ENCODE data around the gene TRMT10B. TPM values are rescaled to one million over a fixed set of nuclear protein-coding genes. Genes with fewer than 3 reads are reported as not detected.
"Not testable (repeated sequence)": the region's sequence is repeated elsewhere in the genome, so short reads cannot be mapped to it uniquely, and the experiment has no call there.

TRMT10B gene
- total and polyA plus RNA-seq, 7 donors: 1.3 to 7.2 (median 2.9) TPM

DNA sequence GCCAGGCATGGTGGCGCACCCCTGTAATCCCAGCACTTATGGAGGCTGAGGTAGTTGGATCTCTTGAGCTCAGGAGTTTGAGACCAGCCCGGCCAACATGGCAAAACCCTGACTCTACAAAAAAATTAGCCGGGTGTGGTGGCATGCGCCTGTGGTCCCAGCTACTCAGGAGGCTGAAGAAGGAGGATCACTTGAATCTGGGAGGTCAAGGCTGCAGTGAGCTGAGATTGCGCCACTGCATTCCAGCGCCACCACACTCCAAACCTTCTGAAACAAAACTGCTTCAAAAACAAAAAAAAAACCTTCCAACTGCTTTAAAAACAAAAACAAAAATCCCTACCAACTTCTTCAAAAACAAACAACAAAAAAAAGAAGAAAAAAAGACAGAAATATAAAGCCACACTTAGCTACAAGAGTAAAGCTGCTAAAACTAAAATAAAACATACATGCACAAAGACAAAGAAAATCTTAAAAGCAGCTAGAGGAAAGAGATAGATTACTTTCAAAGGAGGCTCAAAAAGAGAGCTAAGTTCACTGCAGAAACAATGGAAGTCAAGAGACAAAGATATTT lies 58.4 kb downstream of the TRMT10B start:
- intact Hi-C loops (cut with DNase I): loop anchor here in 1 of 2 donors (5.0 kb wide), 1 partner anchor 55 kb away; no protein-coding TSS in a partner anchor
- Histone ChIP-seq H3K4me3 (no peak overlapping the region), H3K36me3 (ENCODE audit: insufficient read depth in 1 of 2, low read depth in 1 of 2) (peaks cover 0 to 10% of the 10 kb centered on the region in 2 donors), H3K27me3 (ENCODE audit: insufficient read depth in 3 of 3, low read length in 2 of 3) (no peaks in the 10 kb centered on the region), H3K4me1 (no peaks in the 10 kb centered on the region), H3K9me3 (no peaks in the 10 kb centered on the region), H3K27ac (no peak overlapping the region)
- TF ChIP-seq, protein P1, sequence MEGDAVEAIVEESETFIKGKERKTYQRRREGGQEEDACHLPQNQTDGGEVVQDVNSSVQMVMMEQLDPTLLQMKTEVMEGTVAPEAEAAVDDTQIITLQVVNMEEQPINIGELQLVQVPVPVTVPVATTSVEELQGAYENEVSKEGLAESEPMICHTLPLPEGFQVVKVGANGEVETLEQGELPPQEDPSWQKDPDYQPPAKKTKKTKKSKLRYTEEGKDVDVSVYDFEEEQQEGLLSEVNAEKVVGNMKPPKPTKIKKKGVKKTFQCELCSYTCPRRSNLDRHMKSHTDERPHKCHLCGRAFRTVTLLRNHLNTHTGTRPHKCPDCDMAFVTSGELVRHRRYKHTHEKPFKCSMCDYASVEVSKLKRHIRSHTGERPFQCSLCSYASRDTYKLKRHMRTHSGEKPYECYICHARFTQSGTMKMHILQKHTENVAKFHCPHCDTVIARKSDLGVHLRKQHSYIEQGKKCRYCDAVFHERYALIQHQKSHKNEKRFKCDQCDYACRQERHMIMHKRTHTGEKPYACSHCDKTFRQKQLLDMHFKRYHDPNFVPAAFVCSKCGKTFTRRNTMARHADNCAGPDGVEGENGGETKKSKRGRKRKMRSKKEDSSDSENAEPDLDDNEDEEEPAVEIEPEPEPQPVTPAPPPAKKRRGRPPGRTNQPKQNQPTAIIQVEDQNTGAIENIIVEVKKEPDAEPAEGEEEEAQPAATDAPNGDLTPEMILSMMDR (IDR thresholded peaks at IDR 0.05): no peak
- no peak for ATAC-seq
- 96 to 98% (median 97%) methylated on average over 6 of the region's 6 CpGs for WGBS, 3 donors
- DNase-seq: no peak

DNA sequence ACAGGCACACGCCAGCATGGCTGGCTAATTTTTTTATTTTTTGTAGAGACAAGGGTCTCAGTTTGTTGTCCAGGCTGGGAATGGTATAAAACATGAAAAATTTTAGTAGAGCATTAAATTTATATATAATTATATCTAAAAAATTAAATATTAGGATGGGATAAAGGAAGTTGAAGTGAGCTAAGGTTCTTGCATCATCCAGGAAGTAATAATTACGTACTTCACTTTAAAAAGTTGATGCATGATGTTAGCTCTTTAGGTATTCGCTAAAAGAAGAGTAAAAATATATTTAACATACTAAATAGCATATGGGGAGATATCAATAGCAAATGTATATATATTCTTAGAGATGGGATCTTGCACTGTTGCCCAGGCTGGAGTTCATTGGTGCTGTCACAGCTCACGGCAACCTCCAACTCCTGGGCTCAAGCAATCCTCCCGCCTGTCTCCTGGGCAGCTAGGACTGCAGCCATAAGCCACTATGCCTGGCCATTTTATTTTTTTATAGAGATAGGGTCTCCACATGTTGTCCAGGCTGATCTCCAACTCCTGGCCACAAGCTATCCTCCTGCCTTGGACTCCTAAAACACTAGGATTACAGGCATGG lies 59.3 kb downstream of the TRMT10B start:
- 93 to 95% (median 94%) methylated on average over 5 of the region's 5 CpGs for WGBS, 3 donors

DNA sequence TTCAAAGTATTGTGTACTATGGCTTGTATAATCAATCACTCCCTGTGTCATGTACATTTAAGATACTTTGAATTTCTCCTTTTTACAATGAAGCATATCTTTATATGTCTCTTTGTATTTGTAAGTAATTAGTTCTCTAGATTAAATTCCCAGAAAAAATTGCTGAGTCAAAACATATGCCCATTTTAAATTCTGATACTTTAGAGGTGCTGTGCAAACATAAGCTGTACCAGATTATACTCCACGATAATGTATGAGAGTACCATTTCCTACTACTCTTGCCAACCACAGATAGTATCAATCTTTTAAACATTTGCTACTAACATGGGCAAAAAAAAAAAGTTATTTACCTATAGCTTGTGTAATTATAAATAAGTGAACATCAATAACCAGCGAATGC lies 65.2 kb downstream of the TRMT10B start:
- Histone ChIP-seq H3K36me3 (ENCODE audit: insufficient read depth in 1 of 2, low read depth in 1 of 2) (peaks cover 0 to 38% of the 10 kb centered on the region in 2 donors), H3K27ac (no peak overlapping the region), H3K27me3 (ENCODE audit: insufficient read depth in 3 of 3, low read length in 2 of 3) (no peaks in the 10 kb centered on the region), H3K4me1 (no peaks in the 10 kb centered on the region), H3K4me3 (no peak overlapping the region), H3K9me3 (no peaks in the 10 kb centered on the region)
- TF ChIP-seq, protein P1 (IDR thresholded peaks at IDR 0.05): no peak
- intact Hi-C loops (cut with DNase I): no loop called here
- no peak for DNase-seq
- whole genome bisulfite sequencing, 3 donors: 90 to 96% (median 91%) methylated on average over 2 of the region's 2 CpGs
- no peak for ATAC-seq

More for the DNA sequence above, 59.3 kb downstream of the TRMT10B start:
- ATAC-seq: no peak
- DNase-seq: no peak
- H3K27ac ChIP-seq: no peak overlapping the region
- H3K36me3 ChIP-seq (ENCODE audit: insufficient read depth in 1 of 2, low read depth in 1 of 2): peaks cover 0 to 7% of the 10 kb centered on the region in 2 donors
- H3K9me3 ChIP-seq: no peaks in the 10 kb centered on the region
- TF ChIP-seq, protein P1 (IDR thresholded peaks at IDR 0.05): no peak
- H3K4me3 ChIP-seq: no peak overlapping the region
- no peaks in the 10 kb centered on the region for H3K27me3 ChIP-seq (ENCODE audit: insufficient read depth in 3 of 3, low read length in 2 of 3)
- intact Hi-C loops (cut with DNase I): loop anchor here in 1 of 2 donors (5.0 kb wide), 1 partner anchor 54 kb away; no protein-coding TSS in a partner anchor
- H3K4me1 ChIP-seq: no peaks in the 10 kb centered on the region

DNA sequence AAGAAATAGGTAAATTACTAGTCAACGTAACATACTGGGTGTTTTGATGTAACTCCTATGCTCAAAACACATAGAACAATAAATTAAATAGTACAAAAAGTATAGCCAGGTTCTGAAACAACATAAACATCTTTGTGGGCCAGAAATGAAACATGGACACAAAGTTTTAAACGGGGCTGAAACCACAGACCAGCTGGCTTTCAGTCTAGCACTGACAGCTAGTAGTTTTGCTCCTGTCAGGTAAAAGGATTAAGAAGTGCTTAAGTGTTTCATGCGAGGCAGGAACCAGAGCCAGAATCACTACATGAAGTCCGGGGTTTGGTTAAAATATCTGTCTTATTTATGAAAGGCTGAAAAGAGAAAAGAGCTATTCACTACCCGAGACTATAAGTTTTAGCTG lies 66.5 kb downstream of the TRMT10B start:
- H3K4me1 ChIP-seq: no peaks in the 10 kb centered on the region
- 83 to 91% (median 89%) methylated on average over 5 of the region's 5 CpGs for WGBS, 3 donors
- TF ChIP-seq, protein P1 (IDR thresholded peaks at IDR 0.05): no peak
- no peaks in the 10 kb centered on the region for H3K9me3 ChIP-seq
- H3K4me3 ChIP-seq: no peak overlapping the region
- intact Hi-C loops (cut with DNase I): no loop called here
- H3K27ac ChIP-seq: no peak overlapping the region
- H3K36me3 ChIP-seq (ENCODE audit: insufficient read depth in 1 of 2, low read depth in 1 of 2): peaks cover 2 to 49% of the 10 kb centered on the region in 2 donors
- DNase-seq (no peak), ATAC-seq (no peak)
- no peaks in the 10 kb centered on the region for H3K27me3 ChIP-seq (ENCODE audit: insufficient read depth in 3 of 3, low read length in 2 of 3)

DNA sequence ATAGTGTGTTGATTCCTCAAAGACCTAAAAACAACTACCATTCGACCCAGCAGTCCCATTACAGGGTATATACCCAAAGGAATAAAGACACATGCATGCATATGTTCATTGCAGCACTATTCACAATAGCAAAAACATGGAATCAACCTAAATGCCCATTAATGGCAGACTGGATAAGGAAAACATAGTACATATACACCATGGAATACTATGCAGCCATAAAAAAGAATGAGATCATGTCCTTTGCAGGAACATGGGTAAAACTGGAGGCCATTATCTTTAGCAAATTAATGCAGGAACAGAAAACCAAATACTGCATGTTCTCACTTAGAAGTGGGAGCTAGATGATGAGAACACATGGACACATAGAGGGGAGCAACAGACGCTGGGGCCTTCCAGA lies 71.6 kb downstream of the TRMT10B start:
- ATAC-seq; H3K9me3 ChIP-seq; intact Hi-C loops (cut with DNase I): not testable (repeated sequence)

More for the DNA sequence above, 71.6 kb downstream of the TRMT10B start:
- H3K4me3 ChIP-seq; H3K4me1 ChIP-seq; H3K27ac ChIP-seq; H3K27me3 ChIP-seq (ENCODE audit: insufficient read depth in 3 of 3, low read length in 2 of 3); DNase-seq: not testable (repeated sequence)
- WGBS, 3 donors: 90 to 95% (median 92%) methylated on average over 2 of the region's 2 CpGs
- H3K36me3 ChIP-seq (ENCODE audit: insufficient read depth in 1 of 2, low read depth in 1 of 2): peaks cover 2 to 88% of the 10 kb centered on the region in 2 donors

All from psoas muscle (tissue), 8 donors.